Transverse colon (tissue), 4 donors: ENCODE data around the gene SOX1. TPM values are rescaled to one million over a fixed set of nuclear protein-coding genes. Genes with fewer than 3 reads are reported as not detected.

Experiments
- DNase-seq: peaks from one replicate; pipeline ENCODE4 v3.0.0-alpha.2; 2019
- H3K27ac ChIP-seq, 4 donors: fragments of 200-600 bp; sonication (generic); 2 replicates each; pipeline ENCODE4 v1.5.1; 2016 to 2018; ENCODE audit warnings: inconsistent platforms in 4 of 4
- H3K27me3 ChIP-seq: fragments of 200-600 bp; sonication (generic); 2 replicates; pipeline ENCODE4 v1.5.1; 2017; ENCODE audit warnings: inconsistent platforms
- H3K36me3 ChIP-seq, 4 donors: fragments of 200-600 bp; sonication (generic); 2 replicates each; pipeline ENCODE4 v1.5.1; 2017 to 2019; ENCODE audit warnings: inconsistent platforms in 4 of 4
- H3K4me1 ChIP-seq, 4 donors: fragments of 200-600 bp; sonication (generic); 2 replicates each; pipeline ENCODE4 v1.5.1; 2017 to 2020; ENCODE audit warnings: inconsistent platforms in 4 of 4
- H3K4me3 ChIP-seq, 4 donors: fragments of 200-600 bp; sonication (generic); 1 replicate in 1 of 4; 2 replicates in 3 of 4; pipeline versions ENCODE4 v1.5.1 to v1.6.1; 2017 to 2019; ENCODE audit warnings: inconsistent platforms in 4 of 4
- H3K9me3 ChIP-seq, 2 donors: fragments of 200-600 bp; sonication (generic); 2 replicates each; pipeline ENCODE4 v1.5.1; 2017 to 2019; ENCODE audit warnings: inconsistent platforms in 2 of 2
- CTCF ChIP-seq, 5 experiments: fragments of 200-600 bp in 3 of 5; fragments of 450-650 bp in 2 of 5; sonication (generic) in 3 of 5; IDR thresholded peaks; 1 replicate in 2 of 5; 2 replicates in 3 of 5; pipeline ENCODE4 v1.5.1; 2016 to 2017; ENCODE audit warnings: antibody characterized with exemption in 5 of 5, inconsistent platforms in 3 of 5, mild to moderate bottlenecking in 2 of 5, moderate library complexity in 1 of 5
- EP300 ChIP-seq: sonication (generic); formaldehyde crosslinking; IDR thresholded peaks from one replicate; pipeline ENCODE4 v1.6.1; 2017; ENCODE audit warnings: antibody characterized with exemption, low read depth
- POLR2A ChIP-seq: fragments of 450-650 bp; IDR thresholded peaks from one replicate; pipeline ENCODE4 v1.6.1; 2016; ENCODE audit warnings: antibody characterized with exemption, mild to moderate bottlenecking, moderate library complexity
- POLR2AphosphoS5 ChIP-seq, 3 donors: sonication (generic); formaldehyde crosslinking; IDR thresholded peaks; one replicate each; pipeline ENCODE4 v1.6.1; 2016; ENCODE audit warnings: antibody characterized with exemption in 3 of 3
- WGBS, 2 donors: methylation state at CpG; one replicate each; pipeline ENCODE4 v1.1.5; 2018; ENCODE audit warnings: low coverage in 1 of 2; 5-methylcytosine and 5-hydroxymethylcytosine counted together
- in situ Hi-C, 4 donors: fragments of 200-750 bp; cut with MboI; loops; one replicate each; pipeline versions ENCODE4 v1.15.0 to v1.15.1; 2017; ENCODE audit warnings: low sequenced_read_pairs in 3 of 4, low pct_ligation_motif_present in 1 of 4, low pct_unique_long_range_greater_than_20kb in 1 of 4
- intact Hi-C: fragments of 100-400 bp; cut with DNase I; formaldehyde crosslinking; loops from one replicate; pipeline ENCODE4 v1.15.1; 2023; ENCODE audit warnings: low total_unique reads
- total RNA-seq, 4 donors: library from RNA; depleted of rRNA; stranded (reverse); fragments of >200 nt; gene quantifications; one replicate each; pipeline ENCODE4 v1.1.0, GENCODE V29; 2016

Gene SOX1
- total RNA-seq, 4 donors from 2014 or later: not detected

GRCh38 chr13:112104881-112105234 is 37.9 kb downstream of the SOX1 start:
- Histone ChIP-seq H3K4me1 (peaks cover 0 to 30% (median 14%) of the 10 kb centered on the region in 4 donors), H3K27ac (no peak overlapping the region), H3K36me3 (no peaks in the 10 kb centered on the region), H3K4me3 (peak overlapping the region in 1 of 4 donors; percentile 1), H3K9me3 (no peaks in the 10 kb centered on the region), H3K27me3 (peaks cover 88% of the 10 kb centered on the region)
- no peak for TF ChIP-seq EP300
- TF ChIP-seq POLR2AphosphoS5 (IDR thresholded peaks at IDR 0.05): no peak
- TF ChIP-seq POLR2A: no peak
- TF ChIP-seq CTCF (IDR thresholded peaks at IDR 0.05): no peak
- DNase-seq: no peak
- intact Hi-C loops: no loop called here
- 30% methylated on average over 42 of the region's 44 CpGs; no CpG with 5 or more reads in 1 of the 2 donors for WGBS, 2 donors
- in situ Hi-C loops: no loop called here

GRCh38 chr13:112105244-112105681 is 38.3 kb downstream of the SOX1 start:
- DNase-seq: no peak
- Histone ChIP-seq H3K4me3 (peak overlapping the region in 1 of 4 donors; percentile 1), H3K27ac (no peak overlapping the region), H3K9me3 (no peaks in the 10 kb centered on the region), H3K27me3 (peaks cover 84% of the 10 kb centered on the region), H3K36me3 (no peaks in the 10 kb centered on the region), H3K4me1 (peaks cover 0 to 30% (median 14%) of the 10 kb centered on the region in 4 donors)
- intact Hi-C loops (no loop called here), in situ Hi-C loops (no loop called here)
- no peak for TF ChIP-seq EP300
- 26% methylated on average over 29 of the region's 35 CpGs; no CpG with 5 or more reads in 1 of the 2 donors for WGBS, 2 donors

DNA sequence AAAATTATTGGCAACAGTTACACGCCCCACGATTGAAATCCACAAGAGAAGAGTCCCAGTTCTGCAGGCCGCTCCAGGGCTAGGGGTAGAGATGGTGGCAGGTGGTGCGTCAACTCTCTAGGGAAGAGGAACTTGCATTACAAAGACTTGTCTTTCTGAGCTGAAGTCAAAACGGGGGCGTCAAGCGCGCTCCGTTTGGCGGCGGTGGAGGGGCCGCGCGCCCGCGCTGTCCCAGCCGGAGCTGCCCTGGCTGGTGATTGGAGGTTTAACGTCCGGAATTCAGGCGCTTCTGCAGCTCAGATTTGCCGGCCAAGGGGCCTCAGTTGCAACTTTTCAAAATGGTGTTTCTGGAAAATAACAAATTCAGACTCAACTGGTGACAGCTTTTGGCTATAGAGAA is 38.9 kb downstream of the SOX1 start:
- DNase-seq: no peak

GRCh38 chr13:112106478-112107141 is 39.7 kb downstream of the SOX1 start:
- 14 to 18% methylated on average over 2 to 36 of the region's 36 CpGs for WGBS, 2 donors
- in situ Hi-C loops: no loop called here
- no peak for DNase-seq
- intact Hi-C loops: no loop called here
- Histone ChIP-seq H3K9me3 (no peaks in the 10 kb centered on the region), H3K4me1 (peaks cover 0 to 30% (median 14%) of the 10 kb centered on the region in 4 donors), H3K36me3 (no peaks in the 10 kb centered on the region), H3K4me3 (no peak overlapping the region), H3K27me3 (peaks cover 78% of the 10 kb centered on the region), H3K27ac (no peak overlapping the region)
- no peak for TF ChIP-seq POLR2AphosphoS5 (IDR thresholded peaks at IDR 0.05)
- TF ChIP-seq EP300: no peak
- no peak for TF ChIP-seq POLR2A
- TF ChIP-seq CTCF (IDR thresholded peaks at IDR 0.05): no peak

More for the DNA sequence above, 38.9 kb downstream of the SOX1 start:
- Histone ChIP-seq H3K9me3 (no peaks in the 10 kb centered on the region), H3K36me3 (no peaks in the 10 kb centered on the region), H3K27ac (no peak overlapping the region), H3K27me3 (peaks cover 83% of the 10 kb centered on the region), H3K4me3 (no peak overlapping the region), H3K4me1 (peaks cover 0 to 30% (median 14%) of the 10 kb centered on the region in 4 donors)
- in situ Hi-C loops: no loop called here
- WGBS, 2 donors: 18% methylated on average over 21 of the region's 21 CpGs; no CpG with 5 or more reads in 1 of the 2 donors
- TF ChIP-seq EP300: no peak
- intact Hi-C loops: no loop called here

GRCh38 chr13:112107289-112107688 is 40.3 kb downstream of the SOX1 start:
- no peak for TF ChIP-seq EP300
- no peak for TF ChIP-seq POLR2A
- no peak for TF ChIP-seq POLR2AphosphoS5 (IDR thresholded peaks at IDR 0.05)
- no peak for TF ChIP-seq CTCF (IDR thresholded peaks at IDR 0.05)
- H3K27ac ChIP-seq: no peak overlapping the region
- H3K4me1 ChIP-seq: peaks cover 0 to 35% (median 15%) of the 10 kb centered on the region in 4 donors
- no peaks in the 10 kb centered on the region for H3K36me3 ChIP-seq
- intact Hi-C loops (no loop called here), in situ Hi-C loops (no loop called here)
- H3K9me3 ChIP-seq: no peaks in the 10 kb centered on the region
- peaks cover 79% of the 10 kb centered on the region for H3K27me3 ChIP-seq
- DNase-seq: no peak
- WGBS, 2 donors: 71% methylated on average over 18 of the region's 18 CpGs; no CpG with 5 or more reads in 1 of the 2 donors
- no peak overlapping the region for H3K4me3 ChIP-seq
